AG10803 (cell line): ENCODE data around the gene GP1BB.

Experiments
- DNase-seq: peaks from one replicate; pipeline ENCODE4 v3.0.0; 2010; ENCODE audit warnings: low read depth
- H3K4me3 ChIP-seq: 2 replicates; pipeline ENCODE4 v1.5.1; 2011; ENCODE audit warnings: mild to moderate bottlenecking, low read length, control low read depth
- CTCF ChIP-seq: conservative IDR thresholded peaks from 2 replicates; pipeline ENCODE4 v1.5.1; 2011; ENCODE audit warnings: mild to moderate bottlenecking, low read length, control low read depth, inconsistent platforms

The GP1BB gene

GRCh38 chr22:19764299-19764593 is 40.9 kb downstream of the GP1BB start:
- no peak for TF ChIP-seq CTCF
- H3K4me3 ChIP-seq = no peak overlapping the region
- DNase-seq = no peak

- H3K4me3 ChIP-seq = no peak overlapping the region
- no peak for TF ChIP-seq CTCF
- DNase-seq = peak; percentile 29
Measured at GRCh38 chr22:19764636-19765476, 41.5 kb downstream of the GP1BB start.

GRCh38 chr22:19765477-19766239 is 42.3 kb downstream of the GP1BB start:
- TF ChIP-seq CTCF = no peak
- peak; percentile 34 for DNase-seq
- H3K4me3 ChIP-seq = peak overlapping the region; percentile 7; the same call in 1 of the 2 replicates

- no peak overlapping the region for H3K4me3 ChIP-seq
- DNase-seq = no peak
- no peak for TF ChIP-seq CTCF
Measured at GRCh38 chr22:19766240-19766510, 42.8 kb downstream of the GP1BB start.

- DNase-seq = no peak
- 0 out of 2 replicates have a peak, but pooled peaks have one; percentile 2 for TF ChIP-seq CTCF
- H3K4me3 ChIP-seq = no peak overlapping the region
Measured at GRCh38 chr22:19766511-19767426, 43.4 kb downstream of the GP1BB start.

- TF ChIP-seq CTCF = no peak
- DNase-seq = no peak
- H3K4me3 ChIP-seq = no peak overlapping the region
Measured at GRCh38 chr22:19767427-19768341, 44.3 kb downstream of the GP1BB start.
